AG10803 (cell line): ENCODE results near the gene DIAPH2.

ENCODE experiments used
- DNase-seq: peaks from one replicate; pipeline ENCODE4 v3.0.0; 2010; ENCODE audit warnings: low read depth
- H3K4me3 ChIP-seq: 2 replicates; pipeline ENCODE4 v1.5.1; 2011; ENCODE audit warnings: mild to moderate bottlenecking, low read length, control low read depth
- CTCF ChIP-seq: conservative IDR thresholded peaks from 2 replicates; pipeline ENCODE4 v1.5.1; 2011; ENCODE audit warnings: mild to moderate bottlenecking, low read length, control low read depth, inconsistent platforms

The DIAPH2 gene

DNA sequence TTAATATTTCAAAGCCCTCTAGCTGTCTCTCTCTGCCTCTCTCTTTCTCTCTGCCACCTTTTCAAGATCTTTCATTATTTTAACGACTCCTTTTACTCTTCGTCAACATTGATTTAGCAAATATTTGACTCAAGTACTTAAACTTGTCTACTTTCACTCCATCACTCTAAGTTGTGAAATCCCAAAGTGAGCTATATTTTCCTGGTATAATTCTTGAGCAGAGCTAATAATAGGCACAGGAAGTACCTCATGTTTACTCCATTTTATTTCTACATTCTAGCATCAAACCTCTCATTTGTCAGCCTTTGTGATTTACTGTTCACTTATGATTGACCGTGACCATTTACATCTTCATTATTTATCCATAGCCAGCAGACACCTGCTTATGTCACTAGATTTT lies 681.6 kb downstream of the DIAPH2 start:
- TF ChIP-seq CTCF: no peak

DNA sequence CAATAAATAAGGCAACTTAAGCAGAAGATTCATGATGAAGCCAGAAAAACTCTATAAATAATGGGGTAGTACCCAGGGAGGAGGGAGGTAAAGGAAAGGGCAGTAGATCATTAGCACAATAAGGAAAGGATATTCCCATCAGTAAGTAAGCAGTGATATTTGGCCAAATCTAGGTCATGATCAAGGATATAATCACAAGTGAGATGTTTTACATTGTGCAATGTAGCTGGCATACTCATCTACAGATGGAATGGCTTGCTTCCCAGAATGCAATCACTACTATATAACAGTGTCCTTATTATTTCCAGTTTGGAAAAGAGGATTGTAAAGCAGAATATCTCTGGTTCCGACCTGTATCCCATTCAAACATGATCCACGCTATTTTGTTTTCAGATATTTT lies 682.5 kb downstream of the DIAPH2 start:
- DNase-seq: peak; percentile 63
- H3K4me3 ChIP-seq: no peak overlapping the region
- no peak for TF ChIP-seq CTCF

More for the DNA sequence above, 681.6 kb downstream of the DIAPH2 start:
- DNase-seq: no peak
- H3K4me3 ChIP-seq: no peak overlapping the region

DNA sequence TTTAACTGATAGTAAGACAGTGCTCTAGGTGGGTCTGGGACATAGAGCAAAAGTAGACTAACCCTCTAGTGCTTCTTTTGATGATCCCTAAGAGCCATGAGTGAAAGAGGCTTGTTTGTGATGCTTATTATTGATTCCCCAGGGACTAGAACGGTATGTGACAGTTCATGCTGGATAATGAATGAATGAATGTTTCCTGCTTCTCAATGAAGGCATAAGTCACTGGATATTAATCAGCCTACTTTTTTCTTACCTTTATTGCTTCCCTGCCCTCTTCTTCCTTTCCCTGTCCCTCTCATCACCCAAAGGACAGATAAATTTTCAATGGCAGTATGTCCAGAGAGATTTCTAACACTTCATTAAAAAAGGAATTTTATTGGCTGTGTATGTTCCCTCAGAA lies 685.3 kb downstream of the DIAPH2 start:
- no peak for TF ChIP-seq CTCF
- DNase-seq: no peak
- H3K4me3 ChIP-seq: no peak overlapping the region

DNA sequence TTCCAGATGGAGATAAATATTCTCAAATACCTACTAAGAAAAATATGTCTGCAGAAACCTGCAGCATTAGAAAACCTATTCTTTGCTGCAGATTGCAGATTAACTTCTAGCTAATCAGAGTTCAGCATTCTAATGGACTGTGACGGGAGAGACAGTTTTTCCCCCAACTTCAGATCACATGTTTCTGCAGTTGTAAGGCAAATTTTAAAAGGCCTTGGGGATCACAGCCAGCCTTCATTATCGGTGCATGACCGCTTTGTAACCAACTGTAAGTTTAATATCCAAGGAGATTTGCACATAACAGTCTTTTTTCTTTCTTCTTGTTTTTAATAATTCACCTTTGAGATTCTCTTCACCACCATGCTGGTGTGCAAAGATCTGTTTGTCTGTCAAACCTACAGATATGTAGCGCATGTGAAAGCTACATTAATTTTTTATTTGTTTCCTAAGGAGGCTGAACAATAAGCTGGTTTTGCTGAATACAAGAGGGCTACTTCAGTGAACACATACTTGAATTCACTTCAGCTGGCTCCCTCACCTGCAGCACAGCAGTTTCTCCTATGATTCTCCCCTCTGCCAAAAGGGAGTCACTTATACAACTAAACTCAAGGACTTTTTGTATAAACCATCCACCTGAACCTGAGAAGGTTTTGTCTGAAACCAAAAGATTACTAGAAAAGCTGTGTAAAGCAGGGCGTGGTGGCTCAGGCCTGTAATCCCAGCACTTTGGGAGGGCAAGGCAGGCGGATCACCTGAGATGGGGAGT lies 687.5 kb downstream of the DIAPH2 start:
- H3K4me3 ChIP-seq: no peak overlapping the region
- TF ChIP-seq CTCF: no peak
- DNase-seq: no peak

GRCh38 chrX:97374266-97374665 lies 689.6 kb downstream of the DIAPH2 start:
- TF ChIP-seq CTCF: no peak
- no peak overlapping the region for H3K4me3 ChIP-seq
- no peak for DNase-seq

GRCh38 chrX:97380200-97380599 lies 695.6 kb downstream of the DIAPH2 start:
- TF ChIP-seq CTCF: no peak
- DNase-seq: no peak
- H3K4me3 ChIP-seq: no peak overlapping the region

GRCh38 chrX:97384685-97385084 lies 700.0 kb downstream of the DIAPH2 start:
- H3K4me3 ChIP-seq: no peak overlapping the region
- no peak for TF ChIP-seq CTCF

More at GRCh38 chrX:97384685-97385084, 700.0 kb downstream of the DIAPH2 start:
- DNase-seq: no peak
